ENCODE measurements around the gene GABRB1. TPM values are rescaled to one million over a fixed set of nuclear protein-coding genes. Genes with fewer than 3 reads are reported as not detected.
A peak's percentile ranks its signal among the peaks of the same experiment; 100 is the strongest.

GABRB1 gene
- total and polyA plus RNA-seq, 5 donors from 2014 or later: not detected

- no peak overlapping the region for H3K4me3 Mint-ChIP-seq
- no peaks in the 10 kb centered on the region for H3K4me1 Mint-ChIP-seq
- H3K36me3 ChIP-seq (ENCODE audit: control insufficient read depth, insufficient read depth, low read length): no peaks in the 10 kb centered on the region
- H3K4me3 ChIP-seq (ENCODE audit: low read depth, low read length): no peak overlapping the region
- no peaks in the 10 kb centered on the region for H3K9me3 ChIP-seq (ENCODE audit: control insufficient read depth in 2 of 2, low read length in 2 of 2)
- H3K27ac ChIP-seq (ENCODE audit: insufficient read depth, low read length, poor library complexity, severe bottlenecking): no peak overlapping the region
- no peaks in the 10 kb centered on the region for H3K27me3 Mint-ChIP-seq
- no peak overlapping the region for H3K27ac Mint-ChIP-seq
- H3K36me3 Mint-ChIP-seq: no peaks in the 10 kb centered on the region
- DNase-seq (peak in 2 of 3 donors; percentile 28 to 74), ATAC-seq (ENCODE audit: low read depth in 2 of 2) (no peak)
- no peaks in the 10 kb centered on the region for H3K27me3 ChIP-seq (ENCODE audit: control insufficient read depth, insufficient read depth, low read length)
- no peaks in the 10 kb centered on the region for H3K4me1 ChIP-seq (ENCODE audit: control insufficient read depth, insufficient read depth, low read length, poor library complexity, severe bottlenecking)
- no peaks in the 10 kb centered on the region for H3K9me3 Mint-ChIP-seq
Observed at GRCh38 chr4:47122592-47123291, 91.4 kb downstream of the GABRB1 start.

- DNase-seq (no peak), ATAC-seq (ENCODE audit: low read depth in 2 of 2) (no peak)
- no peak overlapping the region for H3K4me3 Mint-ChIP-seq
- H3K27ac ChIP-seq (ENCODE audit: insufficient read depth, low read length, poor library complexity, severe bottlenecking): no peak overlapping the region
- no peak overlapping the region for H3K27ac Mint-ChIP-seq
- no peaks in the 10 kb centered on the region for H3K9me3 ChIP-seq (ENCODE audit: control insufficient read depth in 2 of 2, low read length in 2 of 2)
- H3K9me3 Mint-ChIP-seq: peaks cover 0 to 2% (median 1%) of the 10 kb centered on the region in 7 donors
- no peaks in the 10 kb centered on the region for H3K4me1 Mint-ChIP-seq
- H3K27me3 Mint-ChIP-seq: no peaks in the 10 kb centered on the region
- no peaks in the 10 kb centered on the region for H3K4me1 ChIP-seq (ENCODE audit: control insufficient read depth, insufficient read depth, low read length, poor library complexity, severe bottlenecking)
- H3K4me3 ChIP-seq (ENCODE audit: low read depth, low read length): no peak overlapping the region
- no peaks in the 10 kb centered on the region for H3K36me3 Mint-ChIP-seq
- no peaks in the 10 kb centered on the region for H3K27me3 ChIP-seq (ENCODE audit: control insufficient read depth, insufficient read depth, low read length)
- no peaks in the 10 kb centered on the region for H3K36me3 ChIP-seq (ENCODE audit: control insufficient read depth, insufficient read depth, low read length)
Observed at GRCh38 chr4:47128991-47129390, 97.6 kb downstream of the GABRB1 start.

GRCh38 chr4:47135210-47135609 is 103.8 kb downstream of the GABRB1 start:
- no peaks in the 10 kb centered on the region for H3K36me3 Mint-ChIP-seq
- H3K27ac Mint-ChIP-seq: no peak overlapping the region
- no peak overlapping the region for H3K4me3 Mint-ChIP-seq
- Histone ChIP-seq H3K9me3 (ENCODE audit: control insufficient read depth in 2 of 2, low read length in 2 of 2) (no peaks in the 10 kb centered on the region), H3K4me1 (ENCODE audit: control insufficient read depth, insufficient read depth, low read length, poor library complexity, severe bottlenecking) (no peaks in the 10 kb centered on the region), H3K36me3 (ENCODE audit: control insufficient read depth, insufficient read depth, low read length) (no peaks in the 10 kb centered on the region), H3K4me3 (ENCODE audit: low read depth, low read length) (no peak overlapping the region), H3K27me3 (ENCODE audit: control insufficient read depth, insufficient read depth, low read length) (no peaks in the 10 kb centered on the region), H3K27ac (ENCODE audit: insufficient read depth, low read length, poor library complexity, severe bottlenecking) (no peak overlapping the region)
- no peaks in the 10 kb centered on the region for H3K27me3 Mint-ChIP-seq
- H3K4me1 Mint-ChIP-seq: no peaks in the 10 kb centered on the region
- DNase-seq (no peak), ATAC-seq (ENCODE audit: low read depth in 2 of 2) (no peak)
- peaks cover 0 to 3% (median 1%) of the 10 kb centered on the region in 7 donors for H3K9me3 Mint-ChIP-seq

GRCh38 chr4:47143261-47143660 is 111.9 kb downstream of the GABRB1 start:
- no peaks in the 10 kb centered on the region for H3K27me3 ChIP-seq (ENCODE audit: control insufficient read depth, insufficient read depth, low read length)
- Mint-ChIP-seq H3K4me1 (peaks cover 0 to 6% (median 0%) of the 10 kb centered on the region in 4 donors), H3K27me3 (peaks cover 6% of the 10 kb centered on the region), H3K4me3 (no peak overlapping the region), H3K9me3 (peaks cover 0 to 3% (median 0%) of the 10 kb centered on the region in 7 donors), H3K27ac (no peak overlapping the region), H3K36me3 (no peaks in the 10 kb centered on the region)
- H3K9me3 ChIP-seq (ENCODE audit: control insufficient read depth in 2 of 2, low read length in 2 of 2): no peaks in the 10 kb centered on the region
- H3K4me3 ChIP-seq (ENCODE audit: low read depth, low read length): no peak overlapping the region
- no peak overlapping the region for H3K27ac ChIP-seq (ENCODE audit: insufficient read depth, low read length, poor library complexity, severe bottlenecking)
- no peaks in the 10 kb centered on the region for H3K4me1 ChIP-seq (ENCODE audit: control insufficient read depth, insufficient read depth, low read length, poor library complexity, severe bottlenecking)
- no peak for ATAC-seq (ENCODE audit: low read depth in 2 of 2)
- no peak for DNase-seq
- no peaks in the 10 kb centered on the region for H3K36me3 ChIP-seq (ENCODE audit: control insufficient read depth, insufficient read depth, low read length)

GRCh38 chr4:47145630-47146029 is 114.3 kb downstream of the GABRB1 start:
- Mint-ChIP-seq H3K27ac (no peak overlapping the region), H3K9me3 (peaks cover 0 to 3% (median 0%) of the 10 kb centered on the region in 7 donors), H3K4me3 (no peak overlapping the region), H3K4me1 (peaks cover 0 to 6% (median 0%) of the 10 kb centered on the region in 4 donors), H3K27me3 (peaks cover 6% of the 10 kb centered on the region), H3K36me3 (no peaks in the 10 kb centered on the region)
- Histone ChIP-seq H3K36me3 (ENCODE audit: control insufficient read depth, insufficient read depth, low read length) (no peaks in the 10 kb centered on the region), H3K4me3 (ENCODE audit: low read depth, low read length) (no peak overlapping the region), H3K4me1 (ENCODE audit: control insufficient read depth, insufficient read depth, low read length, poor library complexity, severe bottlenecking) (no peaks in the 10 kb centered on the region), H3K27me3 (ENCODE audit: control insufficient read depth, insufficient read depth, low read length) (no peaks in the 10 kb centered on the region), H3K27ac (ENCODE audit: insufficient read depth, low read length, poor library complexity, severe bottlenecking) (no peak overlapping the region), H3K9me3 (ENCODE audit: control insufficient read depth in 2 of 2, low read length in 2 of 2) (no peaks in the 10 kb centered on the region)
- no peak for ATAC-seq (ENCODE audit: low read depth in 2 of 2)
- peak in 1 of 3 donors; percentile 43 for DNase-seq

- peaks cover 2% of the 10 kb centered on the region for H3K27me3 ChIP-seq (ENCODE audit: control insufficient read depth, insufficient read depth, low read length)
- H3K9me3 Mint-ChIP-seq: peaks cover 0 to 2% (median 0%) of the 10 kb centered on the region in 7 donors
- H3K27me3 Mint-ChIP-seq: no peaks in the 10 kb centered on the region
- H3K9me3 ChIP-seq (ENCODE audit: control insufficient read depth in 2 of 2, low read length in 2 of 2): no peaks in the 10 kb centered on the region
- H3K36me3 Mint-ChIP-seq: no peaks in the 10 kb centered on the region
- no peak overlapping the region for H3K27ac Mint-ChIP-seq
- DNase-seq (no peak), ATAC-seq (ENCODE audit: low read depth in 2 of 2) (no peak)
- no peaks in the 10 kb centered on the region for H3K4me1 ChIP-seq (ENCODE audit: control insufficient read depth, insufficient read depth, low read length, poor library complexity, severe bottlenecking)
- no peak overlapping the region for H3K4me3 ChIP-seq (ENCODE audit: low read depth, low read length)
- H3K27ac ChIP-seq (ENCODE audit: insufficient read depth, low read length, poor library complexity, severe bottlenecking): no peak overlapping the region
- no peaks in the 10 kb centered on the region for H3K4me1 Mint-ChIP-seq
- no peaks in the 10 kb centered on the region for H3K36me3 ChIP-seq (ENCODE audit: control insufficient read depth, insufficient read depth, low read length)
- H3K4me3 Mint-ChIP-seq: no peak overlapping the region
Observed at GRCh38 chr4:47154816-47155370, 123.5 kb downstream of the GABRB1 start.

- Mint-ChIP-seq H3K4me1 (no peaks in the 10 kb centered on the region), H3K27ac (no peak overlapping the region), H3K27me3 (no peaks in the 10 kb centered on the region), H3K4me3 (no peak overlapping the region), H3K36me3 (no peaks in the 10 kb centered on the region), H3K9me3 (no peaks in the 10 kb centered on the region)
- no peak for ATAC-seq (ENCODE audit: low read depth in 2 of 2)
- Histone ChIP-seq H3K36me3 (ENCODE audit: control insufficient read depth, insufficient read depth, low read length) (no peaks in the 10 kb centered on the region), H3K4me1 (ENCODE audit: control insufficient read depth, insufficient read depth, low read length, poor library complexity, severe bottlenecking) (no peaks in the 10 kb centered on the region), H3K4me3 (ENCODE audit: low read depth, low read length) (no peak overlapping the region), H3K27ac (ENCODE audit: insufficient read depth, low read length, poor library complexity, severe bottlenecking) (no peak overlapping the region), H3K27me3 (ENCODE audit: control insufficient read depth, insufficient read depth, low read length) (peaks cover 2% of the 10 kb centered on the region), H3K9me3 (ENCODE audit: control insufficient read depth in 2 of 2, low read length in 2 of 2) (no peaks in the 10 kb centered on the region)
- DNase-seq: no peak
Observed at GRCh38 chr4:47155919-47156318, 124.6 kb downstream of the GABRB1 start.

GRCh38 chr4:47160095-47160494 is 128.7 kb downstream of the GABRB1 start:
- no peaks in the 10 kb centered on the region for H3K27me3 Mint-ChIP-seq
- no peak overlapping the region for H3K27ac Mint-ChIP-seq
- no peak overlapping the region for H3K27ac ChIP-seq (ENCODE audit: insufficient read depth, low read length, poor library complexity, severe bottlenecking)
- H3K9me3 ChIP-seq (ENCODE audit: control insufficient read depth in 2 of 2, low read length in 2 of 2): no peaks in the 10 kb centered on the region
- no peaks in the 10 kb centered on the region for H3K27me3 ChIP-seq (ENCODE audit: control insufficient read depth, insufficient read depth, low read length)
- no peaks in the 10 kb centered on the region for H3K4me1 Mint-ChIP-seq
- no peaks in the 10 kb centered on the region for H3K36me3 ChIP-seq (ENCODE audit: control insufficient read depth, insufficient read depth, low read length)
- DNase-seq (no peak), ATAC-seq (ENCODE audit: low read depth in 2 of 2) (no peak)
- no peaks in the 10 kb centered on the region for H3K9me3 Mint-ChIP-seq
- H3K4me3 ChIP-seq (ENCODE audit: low read depth, low read length): no peak overlapping the region
- H3K4me3 Mint-ChIP-seq: no peak overlapping the region
- no peaks in the 10 kb centered on the region for H3K4me1 ChIP-seq (ENCODE audit: control insufficient read depth, insufficient read depth, low read length, poor library complexity, severe bottlenecking)
- H3K36me3 Mint-ChIP-seq: no peaks in the 10 kb centered on the region
